Tibial nerve (tissue), 3 donors: ENCODE results near the gene ZBTB16.

Experiments used
- CTCF ChIP-seq, 5 experiments: fragments of 200-600 bp in 3 of 5; fragments of 450-650 bp in 2 of 5; sonication (generic) in 3 of 5; IDR thresholded peaks; one replicate each; pipeline ENCODE4 v1.5.1; 2016 to 2019; ENCODE audit warnings: antibody characterized with exemption in 5 of 5, mild to moderate bottlenecking in 3 of 5, moderate library complexity in 2 of 5
- POLR2A ChIP-seq, 2 donors: fragments of 450-650 bp; IDR thresholded peaks; one replicate each; pipeline ENCODE4 v1.6.1; 2017; ENCODE audit warnings: antibody characterized with exemption in 2 of 2, mild to moderate bottlenecking in 2 of 2, moderate library complexity in 2 of 2

- TF ChIP-seq CTCF (IDR thresholded peaks at IDR 0.05) (no peak), POLR2A (IDR thresholded peaks at IDR 0.05) (no peak)
Observed at GRCh38 chr11:114276077-114276476, 216.6 kb downstream of the ZBTB16 start.
